Naive thymus-derived CD4-positive, alpha-beta T cell (primary cell): ENCODE measurements around the gene STON2. TPM values are rescaled to one million over a fixed set of nuclear protein-coding genes. Genes with fewer than 3 reads are reported as not detected.

Source experiments
- ATAC-seq: fragments of 150-1000 bp; cut with Tn5 transposase; 2 replicates; pipeline ENCODE4 v1.10.0; 2021; ENCODE audit warnings: mild to moderate bottlenecking, moderate library complexity
- CTCF ChIA-PET: fragments of 350-600 bp; sonication (Branson Sonifier 250); formaldehyde crosslinking; loops from one replicate; lab custom pipeline; 2021; ENCODE audit warnings: antibody characterized with exemption; lab: Charles Lee
- POLR2A ChIA-PET: fragments of 350-600 bp; sonication (Branson Sonifier 250); formaldehyde crosslinking; loops from one replicate; lab custom pipeline; 2021; ENCODE audit warnings: antibody characterized with exemption, inconsistent platforms; lab: Charles Lee
- DNase-seq, 9 donors: peaks; one replicate each; pipeline versions ENCODE4 v3.0.0 to v3.0.0-alpha.2; 2020 to 2022; ENCODE audit warnings: mixed read lengths in 1 of 9
- H3K27ac ChIP-seq: one replicate; pipeline ENCODE4 v1.7.0; 2013; ENCODE audit warnings: mild to moderate bottlenecking, low read depth, low read length, moderate library complexity
- H3K27me3 ChIP-seq, 2 donors: one replicate each; pipeline ENCODE4 v1.7.0; 2013; ENCODE audit warnings: low read length in 2 of 2, mild to moderate bottlenecking in 2 of 2, moderate library complexity in 2 of 2; ENCODE audit not compliant: control insufficient read depth in 2 of 2, insufficient read depth in 2 of 2
- H3K36me3 ChIP-seq, 3 experiments: 1 replicate in 2 of 3; 2 replicates in 1 of 3; pipeline ENCODE4 v1.7.0; 2013; ENCODE audit warnings: low read length in 3 of 3, mild to moderate bottlenecking in 3 of 3, moderate library complexity in 1 of 3; ENCODE audit not compliant: insufficient read depth in 3 of 3, control insufficient read depth in 2 of 3
- H3K4me1 ChIP-seq, 2 donors: one replicate each; pipeline ENCODE4 v1.7.0; 2013; ENCODE audit warnings: low read length in 2 of 2, mild to moderate bottlenecking in 2 of 2, moderate library complexity in 1 of 2; ENCODE audit not compliant: control insufficient read depth in 2 of 2, insufficient read depth in 2 of 2
- H3K4me3 ChIP-seq: 2 replicates; pipeline ENCODE4 v1.7.0; 2013; ENCODE audit warnings: mild to moderate bottlenecking, low read length
- H3K9me3 ChIP-seq, 3 experiments: 1 replicate in 2 of 3; 2 replicates in 1 of 3; pipeline ENCODE4 v1.7.0; 2013; ENCODE audit warnings: low read length in 3 of 3; ENCODE audit not compliant: control insufficient read depth in 2 of 3
- H3K27ac Mint-ChIP-seq, 9 donors: one replicate each; pipeline ENCODE4 v1.8.0; 2020 to 2022; ENCODE audit warnings: mixed read lengths in 9 of 9, mild to moderate bottlenecking in 8 of 9, moderate library complexity in 5 of 9, inconsistent platforms in 2 of 9
- H3K27me3 Mint-ChIP-seq, 5 donors: one replicate each; pipeline ENCODE4 v1.8.0; 2021 to 2022; ENCODE audit warnings: mixed read lengths in 5 of 5, mild to moderate bottlenecking in 1 of 5
- H3K36me3 Mint-ChIP-seq, 5 donors: one replicate each; pipeline ENCODE4 v1.8.0; 2020 to 2022; ENCODE audit warnings: mixed read lengths in 5 of 5, mild to moderate bottlenecking in 3 of 5, inconsistent platforms in 1 of 5
- H3K4me1 Mint-ChIP-seq, 7 donors: one replicate each; pipeline ENCODE4 v1.8.0; 2020 to 2022; ENCODE audit warnings: mixed read lengths in 7 of 7, mild to moderate bottlenecking in 3 of 7, inconsistent platforms in 1 of 7
- H3K4me3 Mint-ChIP-seq, 10 donors: one replicate each; pipeline ENCODE4 v1.8.0; 2020 to 2022; ENCODE audit warnings: mild to moderate bottlenecking in 10 of 10, mixed read lengths in 10 of 10, moderate library complexity in 6 of 10, inconsistent platforms in 2 of 10
- H3K9me3 Mint-ChIP-seq, 11 donors: one replicate each; pipeline ENCODE4 v1.8.0; 2020 to 2022; ENCODE audit warnings: mixed read lengths in 11 of 11, mild to moderate bottlenecking in 4 of 11, inconsistent platforms in 1 of 11, moderate library complexity in 1 of 11
- intact Hi-C, 2 donors: fragments of 100-400 bp; cut with micrococcal nuclease; formaldehyde crosslinking; loops; one replicate each; pipeline ENCODE4 v1.15.1; 2023
- polyA plus RNA-seq, 2 donors: library from polyadenylated mRNA; unstranded; fragments of 300-500 nt; fragmentation: Illumina TruSeq; gene quantifications; one replicate each; pipeline ENCODE4 v1.2.3, GENCODE V29; 2021
- total RNA-seq, 6 experiments: library from RNA in 5 of 6; stranded (reverse) in 5 of 6; gene quantifications; 1 replicate in 5 of 6; 2 replicates in 1 of 6; pipeline ENCODE4 v1.2.3 and lab custom pipeline; 2021 to 2026

The STON2 gene
- total and polyA plus RNA-seq, 7 experiments from 2014 or later, result 0.19 to 3.4 (median 0.65) TPM; not detected in 4

- POLR2A ChIA-PET, result no interaction called here
- intact Hi-C loops, result no loop called here
- H3K4me1 Mint-ChIP-seq, result no peaks in the 10 kb centered on the region
These were observed 124.6 kb downstream of the STON2 start for GRCh38 chr14:81275305-81276072.

GRCh38 chr14:81273961-81274575 lies 126.1 kb downstream of the STON2 start:
- Histone ChIP-seq H3K36me3 (no peaks in the 10 kb centered on the region), H3K4me3 (no peak overlapping the region), H3K27me3 (no peaks in the 10 kb centered on the region), H3K27ac (no peak overlapping the region), H3K9me3 (no peaks in the 10 kb centered on the region), H3K4me1 (no peaks in the 10 kb centered on the region)
- intact Hi-C loops, result no loop called here
- H3K27ac Mint-ChIP-seq, result no peak overlapping the region
- no peaks in the 10 kb centered on the region for H3K9me3 Mint-ChIP-seq
- DNase-seq, result no peak
- ATAC-seq, result no peak
- POLR2A ChIA-PET, result no interaction called here
- CTCF ChIA-PET, result no interaction called here
- no peaks in the 10 kb centered on the region for H3K36me3 Mint-ChIP-seq
- H3K27me3 Mint-ChIP-seq, result peaks cover 2 to 10% (median 5%) of the 10 kb centered on the region in 5 donors
- peaks cover 0 to 5% (median 0%) of the 10 kb centered on the region in 7 donors for H3K4me1 Mint-ChIP-seq
- H3K4me3 Mint-ChIP-seq, result no peak overlapping the region

More at GRCh38 chr14:81275305-81276072, 124.6 kb downstream of the STON2 start:
- H3K36me3 ChIP-seq, result no peaks in the 10 kb centered on the region
- H3K9me3 Mint-ChIP-seq, result no peaks in the 10 kb centered on the region
- no peak for DNase-seq
- CTCF ChIA-PET, result interaction anchor here (0.6 to 0.8 kb wide), 2 partner anchors 181 to 189 kb away, joined by 3 read pairs; no protein-coding TSS in a partner anchor
- no peak overlapping the region for H3K4me3 ChIP-seq
- H3K36me3 Mint-ChIP-seq, result no peaks in the 10 kb centered on the region
- no peak overlapping the region for H3K27ac ChIP-seq
- H3K9me3 ChIP-seq, result no peaks in the 10 kb centered on the region
- no peak overlapping the region for H3K4me3 Mint-ChIP-seq
- peaks cover 0 to 10% (median 0%) of the 10 kb centered on the region in 5 donors for H3K27me3 Mint-ChIP-seq
- no peaks in the 10 kb centered on the region for H3K27me3 ChIP-seq
- no peak for ATAC-seq
- H3K4me1 ChIP-seq, result no peaks in the 10 kb centered on the region
- no peak overlapping the region for H3K27ac Mint-ChIP-seq

GRCh38 chr14:81273521-81273920 lies 126.6 kb downstream of the STON2 start:
- no peaks in the 10 kb centered on the region for H3K9me3 ChIP-seq
- H3K4me1 ChIP-seq, result no peaks in the 10 kb centered on the region
- POLR2A ChIA-PET, result no interaction called here
- H3K27ac ChIP-seq, result no peak overlapping the region
- H3K27me3 Mint-ChIP-seq, result peaks cover 2 to 11% (median 7%) of the 10 kb centered on the region in 5 donors
- CTCF ChIA-PET, result no interaction called here
- H3K36me3 Mint-ChIP-seq, result no peaks in the 10 kb centered on the region
- no peak overlapping the region for H3K4me3 ChIP-seq
- peaks cover 0 to 6% (median 0%) of the 10 kb centered on the region in 7 donors for H3K4me1 Mint-ChIP-seq
- no peaks in the 10 kb centered on the region for H3K9me3 Mint-ChIP-seq
- no peaks in the 10 kb centered on the region for H3K36me3 ChIP-seq
- ATAC-seq (no peak), DNase-seq (no peak)
- H3K27me3 ChIP-seq, result no peaks in the 10 kb centered on the region
- no peak overlapping the region for H3K4me3 Mint-ChIP-seq
- intact Hi-C loops, result no loop called here
- no peak overlapping the region for H3K27ac Mint-ChIP-seq

- Mint-ChIP-seq H3K27ac (no peak overlapping the region), H3K27me3 (peaks cover 4 to 17% (median 5%) of the 10 kb centered on the region in 5 donors), H3K9me3 (no peaks in the 10 kb centered on the region), H3K4me3 (no peak overlapping the region), H3K36me3 (no peaks in the 10 kb centered on the region), H3K4me1 (peaks cover 0 to 17% (median 6%) of the 10 kb centered on the region in 7 donors)
- POLR2A ChIA-PET, result no interaction called here
- CTCF ChIA-PET, result interaction anchor here (1.2 to 5.4 kb wide), 3 partner anchors 177 to 192 kb away, joined by 3 to 35 read pairs (median 5); no protein-coding TSS in a partner anchor
- no peak for DNase-seq
- intact Hi-C loops, result no loop called here
- Histone ChIP-seq H3K27me3 (no peaks in the 10 kb centered on the region), H3K36me3 (no peaks in the 10 kb centered on the region), H3K4me3 (no peak overlapping the region), H3K4me1 (no peaks in the 10 kb centered on the region), H3K9me3 (no peaks in the 10 kb centered on the region), H3K27ac (no peak overlapping the region)
- no peak for ATAC-seq
These were observed 127.8 kb downstream of the STON2 start for GRCh38 chr14:81272317-81272716.

- ATAC-seq (no peak), DNase-seq (no peak)
- intact Hi-C loops, result loop anchor here (1.0 to 2.0 kb wide), 3 partner anchors 49 to 194 kb away; partner anchors contain the start of gene GTF2A1 (in 1 of the 2)
- Mint-ChIP-seq H3K36me3 (no peaks in the 10 kb centered on the region), H3K4me3 (no peak overlapping the region), H3K27ac (no peak overlapping the region), H3K4me1 (peaks cover 0 to 21% (median 6%) of the 10 kb centered on the region in 7 donors), H3K27me3 (peaks cover 12 to 26% (median 17%) of the 10 kb centered on the region in 5 donors), H3K9me3 (no peaks in the 10 kb centered on the region)
- Histone ChIP-seq H3K4me1 (no peaks in the 10 kb centered on the region), H3K36me3 (no peaks in the 10 kb centered on the region), H3K9me3 (no peaks in the 10 kb centered on the region), H3K27ac (no peak overlapping the region), H3K4me3 (no peak overlapping the region), H3K27me3 (no peaks in the 10 kb centered on the region)
- ChIA-PET CTCF (interaction anchor here (0.9 to 5.4 kb wide), 11 partner anchors 9 to 203 kb away, joined by 3 to 35 read pairs (median 3); no protein-coding TSS in a partner anchor), POLR2A (no interaction called here)
These were observed 130.1 kb downstream of the STON2 start for GRCh38 chr14:81269979-81270375.

GRCh38 chr14:81269100-81269978 lies 130.8 kb downstream of the STON2 start:
- Mint-ChIP-seq H3K27ac (no peak overlapping the region), H3K4me1 (peaks cover 0 to 21% (median 6%) of the 10 kb centered on the region in 7 donors), H3K4me3 (no peak overlapping the region), H3K36me3 (no peaks in the 10 kb centered on the region), H3K9me3 (no peaks in the 10 kb centered on the region), H3K27me3 (peaks cover 12 to 26% (median 17%) of the 10 kb centered on the region in 5 donors)
- H3K4me1 ChIP-seq, result no peaks in the 10 kb centered on the region
- H3K36me3 ChIP-seq, result no peaks in the 10 kb centered on the region
- H3K27me3 ChIP-seq, result no peaks in the 10 kb centered on the region
- ChIA-PET CTCF (interaction anchor here (0.9 to 5.4 kb wide), 9 partner anchors 10 to 204 kb away, joined by 3 to 35 read pairs (median 3); no protein-coding TSS in a partner anchor), POLR2A (interaction anchor here (0.7 kb wide), 1 partner anchor 48 kb away, joined by 4 read pairs; the partner anchor contains the start of gene GTF2A1)
- peak in 7 of 9 donors; percentile 14 to 45 (median 27) for DNase-seq
- ATAC-seq, result peak; percentile 82
- no peak overlapping the region for H3K4me3 ChIP-seq
- H3K27ac ChIP-seq, result no peak overlapping the region
- no peaks in the 10 kb centered on the region for H3K9me3 ChIP-seq
- intact Hi-C loops, result loop anchor here (1.0 to 2.0 kb wide), 3 partner anchors 49 to 195 kb away; partner anchors contain the start of gene GTF2A1 (in 1 of the 2)
